HCT116 (cell line): Measurements from ENCODE around the gene LIPA. TPM values are rescaled to one million over a fixed set of nuclear protein-coding genes. Genes with fewer than 3 reads are reported as not detected.

Source experiments
- ATAC-seq: fragments of 200-7000 bp; cut with Tn5 transposase; 2 replicates; pipeline ENCODE4 v1.9.1; 2020; ENCODE audit warnings: mild to moderate bottlenecking, moderate library complexity
- BruUV-seq: library from RNA; stranded (reverse); fragments of 400-500 nt; replicated peaks from 2 replicates; lab custom pipeline; 2021; lab: Mats Ljungman, UMichigan
- CTCF ChIA-PET: fragments of 300-600 bp; sonication (Branson Sonifier 250); formaldehyde crosslinking; loops from one replicate; lab custom pipeline; 2021; ENCODE audit warnings: antibody characterized with exemption; lab: Charles Lee
- POLR2A ChIA-PET: fragments of 300-600, 350-600 bp; sonication (Branson Sonifier 250); formaldehyde crosslinking; loops from one replicate; lab custom pipeline; 2021; ENCODE audit warnings: antibody characterized with exemption; lab: Charles Lee
- RAD21 ChIA-PET, 2 experiments: fragments of 300-600 bp; sonication (Branson Sonifier 250); formaldehyde crosslinking; loops; one replicate each; lab custom pipeline; 2023; ENCODE audit warnings: low total read pairs in 2 of 2; ENCODE audit not compliant: uncharacterized antibody in 2 of 2, unreplicated experiment in 2 of 2, low non-redundant PET in 1 of 2; lab: Charles Lee
- DNase-seq: peaks from one replicate; pipeline ENCODE4 v3.0.0-alpha.2; 2010; ENCODE audit warnings: low read depth, low spot score
- H2AFZ ChIP-seq: fragments of 200-600 bp; shearing (Covaris generic), sonication (generic); 2 replicates; pipeline ENCODE4 v1.6.1; 2017; ENCODE audit warnings: low read depth, mixed run types, mixed read lengths, antibody characterized with exemption, low read length; ENCODE audit not compliant: poor library complexity, severe bottlenecking
- H3K27ac ChIP-seq: 2 replicates; pipeline ENCODE4 v1.5.1; 2012; ENCODE audit warnings: low read depth, low read length
- H3K27me3 ChIP-seq: fragments of 200-600 bp; sonication (generic); 2 replicates; pipeline ENCODE4 v1.6.1; 2016; ENCODE audit warnings: mixed run types, low read length, mixed read lengths; ENCODE audit not compliant: insufficient read depth
- H3K36me3 ChIP-seq, 2 experiments: fragments of 200-500 bp in 1 of 2; fragments of 200-600 bp in 1 of 2; sonication (Bioruptor generic) in 1 of 2; sonication (generic) in 1 of 2; 2 replicates each; pipeline versions ENCODE4 v1.5.1 to v1.6.1; 2014 to 2016; ENCODE audit warnings: low read length in 2 of 2, inconsistent platforms in 1 of 2, mixed read lengths in 1 of 2, mixed run types in 1 of 2; ENCODE audit not compliant: insufficient read depth in 2 of 2, control insufficient read depth in 1 of 2
- H3K4me1 ChIP-seq, 2 experiments: fragments of 200-600 bp in 1 of 2; sonication (generic) in 1 of 2; 2 replicates each; pipeline versions ENCODE4 v1.5.1 to v1.6.1; 2012 to 2017; ENCODE audit warnings: low read length in 2 of 2, inconsistent platforms in 1 of 2, mild to moderate bottlenecking in 1 of 2, mixed read lengths in 1 of 2, mixed run types in 1 of 2, moderate library complexity in 1 of 2; ENCODE audit not compliant: insufficient read depth in 2 of 2, control insufficient read depth in 1 of 2
- H3K4me2 ChIP-seq: fragments of 200-600 bp; sonication (generic); 2 replicates; pipeline ENCODE4 v1.6.1; 2017; ENCODE audit warnings: mixed run types, low read length, mixed read lengths
- H3K4me3 ChIP-seq, 2 experiments: fragments of 200-600 bp in 1 of 2; sonication (generic) in 1 of 2; replicated peaks in 1 of 2; 2 replicates each; pipeline ENCODE4 v1.5.1; 2011 to 2016; ENCODE audit warnings: low read length in 2 of 2, control low read depth in 1 of 2, low read depth in 1 of 2, mild to moderate bottlenecking in 1 of 2, mixed read lengths in 1 of 2, mixed run types in 1 of 2
- H3K79me2 ChIP-seq: fragments of 200-600 bp; sonication (generic); 2 replicates; pipeline ENCODE4 v1.6.1; 2017; ENCODE audit warnings: mild to moderate bottlenecking, mixed run types, low read length, moderate library complexity, mixed read lengths; ENCODE audit not compliant: insufficient read depth
- H3K9ac ChIP-seq: fragments of 200-600 bp; sonication (generic); 2 replicates; pipeline ENCODE4 v1.6.1; 2016; ENCODE audit warnings: low read length, mixed read lengths
- H3K9me2 ChIP-seq: fragments of 200-600 bp; sonication (generic), shearing (Covaris generic); 2 replicates; pipeline ENCODE4 v1.6.1; 2017; ENCODE audit warnings: mixed run types, mild to moderate bottlenecking, moderate library complexity; ENCODE audit not compliant: insufficient read depth
- H3K9me3 ChIP-seq, 2 experiments: fragments of 200-500 bp in 1 of 2; fragments of 200-600 bp in 1 of 2; sonication (Bioruptor generic) in 1 of 2; sonication (generic) in 1 of 2; 2 replicates each; pipeline ENCODE4 v1.6.1; 2014 to 2017; ENCODE audit warnings: low read length in 2 of 2, mixed read lengths in 2 of 2, inconsistent platforms in 1 of 2, low read depth in 1 of 2, mild to moderate bottlenecking in 1 of 2, mixed run types in 1 of 2, moderate library complexity in 1 of 2; ENCODE audit not compliant: control insufficient read depth in 1 of 2, insufficient read depth in 1 of 2
- H4K20me1 ChIP-seq: fragments of 200-600 bp; sonication (generic), shearing (Covaris generic); 2 replicates; pipeline ENCODE4 v1.6.1; 2017; ENCODE audit warnings: mixed run types, mild to moderate bottlenecking, moderate library complexity; ENCODE audit not compliant: insufficient read depth
- CBX3 ChIP-seq: IDR thresholded peaks from 2 replicates; pipeline ENCODE4 v1.6.1; 2012; ENCODE audit warnings: low read depth
- ELF1 ChIP-seq: IDR thresholded peaks from 2 replicates; pipeline ENCODE4 v1.6.1; 2012; ENCODE audit warnings: low read depth, borderline replicate concordance
- EZH2 ChIP-seq: fragments of 200-600 bp; sonication (generic); IDR thresholded peaks from 2 replicates; pipeline ENCODE4 v1.6.1; 2017; ENCODE audit warnings: antibody characterized with exemption, mixed run types
- EZH2phosphoT487 ChIP-seq: fragments of 200-600 bp; IDR thresholded peaks from 2 replicates; pipeline ENCODE4 v1.6.1; 2018; ENCODE audit warnings: antibody characterized with exemption, borderline replicate concordance
- JUND ChIP-seq: IDR thresholded peaks from 2 replicates; pipeline ENCODE4 v1.6.1; 2012
- POLR2A ChIP-seq: IDR thresholded peaks from 2 replicates; pipeline ENCODE4 v1.7.0; 2011; ENCODE audit warnings: borderline replicate concordance; ENCODE audit not compliant: insufficient read depth, insufficient read length; ENCODE audit errors: extremely low read depth
- POLR2AphosphoS5 ChIP-seq: IDR thresholded peaks from 2 replicates; pipeline ENCODE4 v1.6.1; 2011; ENCODE audit warnings: mild to moderate bottlenecking, low read depth, low read length, moderate library complexity
- RAD21 ChIP-seq: IDR thresholded peaks from 2 replicates; pipeline ENCODE4 v1.6.1; 2012; ENCODE audit warnings: low read depth, mild to moderate bottlenecking
- SP1 ChIP-seq: IDR thresholded peaks from 2 replicates; pipeline ENCODE4 v1.6.1; 2012; ENCODE audit warnings: low read depth
- SRF ChIP-seq: IDR thresholded peaks from 2 replicates; pipeline ENCODE4 v1.6.1; 2012; ENCODE audit warnings: low read depth
- TCF7L2 ChIP-seq: IDR thresholded peaks from 2 replicates; pipeline ENCODE4 v1.7.0; 2011; ENCODE audit warnings: borderline replicate concordance, inconsistent platforms; ENCODE audit not compliant: insufficient read depth, insufficient read length; ENCODE audit errors: extremely low read depth
- ZFX ChIP-seq: fragments of 450-650 bp; IDR thresholded peaks from 2 replicates; pipeline ENCODE4 v1.6.1; 2017
- intact Hi-C: fragments of 100-400 bp; cut with micrococcal nuclease; formaldehyde crosslinking; loops from 2 replicates; pipeline ENCODE4 v1.10.0; 2022
- total RNA-seq: library from RNA; stranded (reverse); gene quantifications from one replicate; pipeline ENCODE4 v1.2.1, GENCODE V29; 2021; ENCODE audit not compliant: unreplicated experiment
- TF ChIP-seq, protein P1 (sequence below): IDR thresholded peaks from 2 replicates; pipeline ENCODE4 v1.6.1; 2012

Gene LIPA
- total RNA-seq, 1 experiment from 2014 or later, result 27.1 TPM

DNA sequence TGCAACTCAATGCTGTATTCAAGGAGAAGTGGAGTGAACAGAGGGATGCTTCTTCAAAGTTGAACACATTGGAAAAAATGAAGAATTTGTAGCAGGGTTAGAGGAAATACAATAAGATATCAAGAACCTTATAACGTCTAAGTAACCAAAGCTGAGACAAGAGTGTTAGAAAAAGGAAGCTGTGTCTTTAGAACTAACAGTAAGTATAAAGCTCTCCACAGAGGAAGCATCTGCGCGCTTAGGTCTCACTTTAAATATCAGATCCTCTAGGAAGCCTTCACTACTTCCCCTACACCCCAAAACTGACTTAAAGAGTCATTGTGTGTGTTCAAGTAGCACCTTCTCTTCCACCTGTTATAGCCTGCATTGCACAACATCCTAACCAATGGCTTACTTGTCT, 87.5 kb downstream of the LIPA start:
- H3K9me3 ChIP-seq, result no peaks in the 10 kb centered on the region
- POLR2A ChIA-PET, result no interaction called here
- no peaks in the 10 kb centered on the region for H3K4me1 ChIP-seq
- no peak overlapping the region for H3K4me2 ChIP-seq
- no peaks in the 10 kb centered on the region for H3K27me3 ChIP-seq
- H3K9me2 ChIP-seq, result no peaks in the 10 kb centered on the region
- H3K79me2 ChIP-seq, result no peaks in the 10 kb centered on the region
- intact Hi-C loops, result no loop called here
- H4K20me1 ChIP-seq, result no peaks in the 10 kb centered on the region
- no TSS peak for BruUV-seq
- H3K9ac ChIP-seq, result no peak overlapping the region
- RAD21 ChIA-PET, result no interaction called here
- DNase-seq (no peak), ATAC-seq (no peak)
- H3K27ac ChIP-seq, result no peak overlapping the region
- no peak for TF ChIP-seq POLR2A
- no peak for TF ChIP-seq ELF1
- TF ChIP-seq, protein P1, sequence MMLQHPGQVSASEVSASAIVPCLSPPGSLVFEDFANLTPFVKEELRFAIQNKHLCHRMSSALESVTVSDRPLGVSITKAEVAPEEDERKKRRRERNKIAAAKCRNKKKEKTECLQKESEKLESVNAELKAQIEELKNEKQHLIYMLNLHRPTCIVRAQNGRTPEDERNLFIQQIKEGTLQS, result no peak
- TF ChIP-seq TCF7L2, result no peak
- TF ChIP-seq EZH2, result no peak
- no peak for TF ChIP-seq JUND
- TF ChIP-seq POLR2AphosphoS5, result no peak
- TF ChIP-seq EZH2phosphoT487, result no peak
- no peak for TF ChIP-seq ZFX
- TF ChIP-seq CBX3, result no peak
- no peak for TF ChIP-seq RAD21
- TF ChIP-seq SRF, result no peak
- TF ChIP-seq SP1, result no peak
- H3K36me3 ChIP-seq, result no peaks in the 10 kb centered on the region
- CTCF ChIA-PET, result no interaction called here
- H2AFZ ChIP-seq, result no peak overlapping the region
- H3K4me3 ChIP-seq, result no peak overlapping the region

Other genes with a start within 250 kb of the LIPA start
- not detected for gene CH25H, start 44.5 kb downstream of the LIPA start, total RNA-seq
- 1.0 TPM for gene IFIT2, start 50.3 kb upstream of the LIPA start, total RNA-seq
- gene IFIT3, start 76.2 kb upstream of the LIPA start, total RNA-seq, result 1.1 TPM
- gene IFIT1B, start 126.3 kb upstream of the LIPA start, total RNA-seq, result not detected
- gene IFIT1, start 140.8 kb upstream of the LIPA start, total RNA-seq, result 3.6 TPM
- 11.1 TPM for gene IFIT5, start 162.8 kb upstream of the LIPA start, total RNA-seq